ENCODE results near the gene VSIG4. TPM values are rescaled to one million over a fixed set of nuclear protein-coding genes. Genes with fewer than 3 reads are reported as not detected.

VSIG4 gene
- total and polyA plus RNA-seq, 12 donors = 2.9 to 106 (median 14.8) TPM

Other genes with a start within 250 kb of the VSIG4 start
- 10 to 100 TPM in 9 of 10 donors, 1 to 10 TPM in 1; 9.1 to 48.5 (median 27.8) TPM for gene HEPH, start 124.2 kb upstream of the VSIG4 start, total RNA-seq
- 1 to 10 TPM; 3.8 to 6.7 TPM for gene HEPH, start 124.2 kb upstream of the VSIG4 start, polyA plus RNA-seq

Data from heart right ventricle (tissue), 12 donors.